Loucy (cell line): Measurements from ENCODE around the gene TSPEAR.

Experiments used
- H2AFZ ChIP-seq: fragments of 200-600 bp; sonication (generic); 2 replicates; pipeline ENCODE4 v1.6.0; 2016; ENCODE audit warnings: antibody characterized with exemption, mild to moderate bottlenecking, low read length, moderate library complexity
- H3F3A ChIP-seq: fragments of 200-600 bp; 2 replicates; pipeline ENCODE4 v1.6.0; 2016; ENCODE audit warnings: antibody characterized with exemption, low read depth, mild to moderate bottlenecking
- H3K27me3 ChIP-seq: fragments of 200-600 bp; sonication (generic); 2 replicates; pipeline ENCODE4 v1.6.1; 2014; ENCODE audit warnings: low read length, mild to moderate bottlenecking; ENCODE audit not compliant: insufficient read depth, poor library complexity, severe bottlenecking
- H3K36me3 ChIP-seq: fragments of 200-600 bp; sonication (generic); 2 replicates; pipeline ENCODE4 v1.6.1; 2016; ENCODE audit warnings: low read length; ENCODE audit not compliant: insufficient read depth
- H3K4me1 ChIP-seq: fragments of 200-600 bp; sonication (generic); 2 replicates; pipeline ENCODE4 v1.5.1; 2014; ENCODE audit warnings: low read length, mild to moderate bottlenecking; ENCODE audit not compliant: insufficient read depth, poor library complexity, severe bottlenecking
- H3K4me2 ChIP-seq: fragments of 200-600 bp; sonication (generic); 2 replicates; pipeline ENCODE4 v1.6.0; 2014; ENCODE audit warnings: antibody characterized with exemption, low read length, low read depth, mild to moderate bottlenecking; ENCODE audit not compliant: poor library complexity, severe bottlenecking
- H3K4me3 ChIP-seq: fragments of 200-600 bp; sonication (generic); 2 replicates; pipeline ENCODE4 v1.5.1; 2014; ENCODE audit warnings: low read length, mild to moderate bottlenecking, mixed read lengths; ENCODE audit not compliant: poor library complexity, severe bottlenecking
- H3K79me2 ChIP-seq: fragments of 200-600 bp; sonication (generic); 2 replicates; pipeline ENCODE4 v1.6.1; 2014; ENCODE audit warnings: low read length; ENCODE audit not compliant: insufficient read depth
- H3K9ac ChIP-seq: fragments of 200-600 bp; sonication (generic); 2 replicates; pipeline ENCODE4 v1.6.0; 2014; ENCODE audit warnings: mild to moderate bottlenecking, low read depth, low read length, moderate library complexity; ENCODE audit not compliant: poor library complexity, severe bottlenecking
- H3K9me2 ChIP-seq: fragments of 200-600 bp; sonication (generic); replicated peaks from 2 replicates; pipeline ENCODE4 v1.6.1; 2016; ENCODE audit warnings: low read depth, low read length, mixed read lengths
- H3K9me3 ChIP-seq: fragments of 200-600 bp; sonication (generic); 2 replicates; pipeline ENCODE4 v1.6.1; 2014; ENCODE audit warnings: mild to moderate bottlenecking, antibody characterized with exemption, low read length, low read depth; ENCODE audit not compliant: insufficient read depth
- H4K20me1 ChIP-seq: fragments of 200-600 bp; sonication (generic); 2 replicates; pipeline ENCODE4 v1.6.0; 2014; ENCODE audit warnings: antibody characterized with exemption, low read length, mild to moderate bottlenecking; ENCODE audit not compliant: insufficient read depth, poor library complexity, severe bottlenecking
- CTCF ChIP-seq: fragments of 200-600 bp; sonication (generic); conservative IDR thresholded peaks from 2 replicates; pipeline ENCODE4 v1.5.1; 2014; ENCODE audit warnings: mild to moderate bottlenecking, antibody characterized with exemption, low read length
- EZH2phosphoT487 ChIP-seq: fragments of 200-600 bp; IDR thresholded peaks from 2 replicates; pipeline ENCODE4 v1.6.1; 2018; ENCODE audit warnings: antibody characterized with exemption, mild to moderate bottlenecking, moderate library complexity, borderline replicate concordance

The TSPEAR gene

GRCh38 chr21:44489962-44490361, 221.4 kb downstream of the TSPEAR start:
- Histone ChIP-seq H3K9me2 (no peaks in the 10 kb centered on the region), H3K9me3 (peaks cover 4% of the 10 kb centered on the region; the same call in 1 of the 2 replicates), H3K9ac (no peak overlapping the region), H3K4me3 (no peak overlapping the region), H4K20me1 (no peaks in the 10 kb centered on the region), H3F3A (no peaks in the 10 kb centered on the region), H3K79me2 (no peaks in the 10 kb centered on the region), H3K4me1 (no peaks in the 10 kb centered on the region), H3K4me2 (no peak overlapping the region), H3K27me3 (no peaks in the 10 kb centered on the region), H3K36me3 (no peaks in the 10 kb centered on the region), H2AFZ (no peak overlapping the region)
- TF ChIP-seq CTCF: peak; percentile 31; the same call in 1 of the 2 replicates
- no peak for TF ChIP-seq EZH2phosphoT487

- no peak for TF ChIP-seq EZH2phosphoT487
- peak; percentile 42 for TF ChIP-seq CTCF
- Histone ChIP-seq H3K27me3 (no peaks in the 10 kb centered on the region), H4K20me1 (no peaks in the 10 kb centered on the region), H3K79me2 (no peaks in the 10 kb centered on the region), H3K9ac (no peak overlapping the region), H3K4me2 (no peak overlapping the region), H3F3A (no peaks in the 10 kb centered on the region), H3K9me2 (no peaks in the 10 kb centered on the region), H3K4me3 (no peak overlapping the region), H2AFZ (no peak overlapping the region), H3K9me3 (no peaks in the 10 kb centered on the region; the same call in 1 of the 2 replicates), H3K36me3 (no peaks in the 10 kb centered on the region), H3K4me1 (no peaks in the 10 kb centered on the region)
These were observed 223.5 kb downstream of the TSPEAR start for GRCh38 chr21:44487831-44488230.

- Histone ChIP-seq H3K36me3 (no peaks in the 10 kb centered on the region), H3K9ac (no peak overlapping the region), H4K20me1 (no peaks in the 10 kb centered on the region), H2AFZ (no peak overlapping the region), H3F3A (no peaks in the 10 kb centered on the region), H3K4me1 (no peaks in the 10 kb centered on the region), H3K4me3 (no peak overlapping the region), H3K27me3 (no peaks in the 10 kb centered on the region), H3K4me2 (no peak overlapping the region), H3K9me3 (no peaks in the 10 kb centered on the region; the same call in 1 of the 2 replicates), H3K79me2 (no peaks in the 10 kb centered on the region), H3K9me2 (no peaks in the 10 kb centered on the region)
- no peak for TF ChIP-seq EZH2phosphoT487
- TF ChIP-seq CTCF: no peak
These were observed 225.1 kb downstream of the TSPEAR start for GRCh38 chr21:44486302-44486701.
